Stimulated activated CD4-positive, alpha-beta T cell treated with anti-CD3 and anti-CD28 coated beads, TNF-alpha, amount 100 ng/mL, for 48 hours (primary cell): Measurements from ENCODE around the gene NUBP1.
A peak's percentile ranks its signal among the peaks of the same experiment; 100 is the strongest.
"Not testable (repeated sequence)": the region's sequence is repeated elsewhere in the genome, so short reads cannot be mapped to it uniquely, and the experiment has no call there.

Experiments
- DNase-seq, 3 donors: peaks; one replicate each; pipeline ENCODE4 v3.0.0-alpha.2; 2020; ENCODE audit warnings: low read depth in 3 of 3

The NUBP1 gene

GRCh38 chr16:10751291-10751697 is 7.7 kb downstream of the NUBP1 start:
- peak in 1 of 3 donors; percentile 26 for DNase-seq

GRCh38 chr16:10752843-10753523 is 9.3 kb downstream of the NUBP1 start:
- no peak for DNase-seq

- DNase-seq, result no peak
These were observed 10.0 kb downstream of the NUBP1 start for GRCh38 chr16:10753670-10754069.

GRCh38 chr16:10754941-10755340 is 11.3 kb downstream of the NUBP1 start:
- no peak for DNase-seq

- DNase-seq, result no peak
These were observed 12.9 kb downstream of the NUBP1 start for GRCh38 chr16:10756574-10756973.

- no peak for DNase-seq
These were observed 17.2 kb downstream of the NUBP1 start for GRCh38 chr16:10760858-10761257.

GRCh38 chr16:10761373-10761772 is 17.7 kb downstream of the NUBP1 start:
- DNase-seq, result no peak

GRCh38 chr16:10762336-10763016 is 18.8 kb downstream of the NUBP1 start:
- no peak for DNase-seq

GRCh38 chr16:10763456-10763855 is 19.8 kb downstream of the NUBP1 start:
- DNase-seq, result no peak

GRCh38 chr16:10765772-10766171 is 22.1 kb downstream of the NUBP1 start:
- DNase-seq, result no peak

GRCh38 chr16:10767127-10767526 is 23.5 kb downstream of the NUBP1 start:
- no peak for DNase-seq

GRCh38 chr16:10769381-10769780 is 25.7 kb downstream of the NUBP1 start:
- DNase-seq, result no peak

GRCh38 chr16:10770907-10771306 is 27.3 kb downstream of the NUBP1 start:
- DNase-seq, result no peak

GRCh38 chr16:10776280-10776679 is 32.6 kb downstream of the NUBP1 start:
- no peak for DNase-seq

GRCh38 chr16:10776923-10777322 is 33.3 kb downstream of the NUBP1 start:
- DNase-seq, result not testable (repeated sequence)

GRCh38 chr16:10777356-10777755 is 33.7 kb downstream of the NUBP1 start:
- no peak for DNase-seq

GRCh38 chr16:10779908-10780307 is 36.3 kb downstream of the NUBP1 start:
- not testable (repeated sequence) for DNase-seq

- DNase-seq, result no peak
These were observed 37.0 kb downstream of the NUBP1 start for GRCh38 chr16:10780628-10781027.

GRCh38 chr16:10782628-10783027 is 39.0 kb downstream of the NUBP1 start:
- DNase-seq, result no peak

- no peak for DNase-seq
These were observed 43.7 kb downstream of the NUBP1 start for GRCh38 chr16:10787304-10787703.

- DNase-seq, result not testable (repeated sequence)
These were observed 45.0 kb downstream of the NUBP1 start for GRCh38 chr16:10788630-10789029.

GRCh38 chr16:10791048-10791447 is 47.4 kb downstream of the NUBP1 start:
- DNase-seq, result no peak

GRCh38 chr16:10799736-10800135 is 56.1 kb downstream of the NUBP1 start:
- no peak for DNase-seq
